Measurements from ENCODE around the gene GYS2.

- TF ChIP-seq POLR2A (IDR thresholded peaks at IDR 0.05) (no peak), CTCF (IDR thresholded peaks at IDR 0.05 in 8 of 11, conservative IDR thresholded peaks at IDR 0.05 in 3 of 11) (no peak), POLR2AphosphoS5 (IDR thresholded peaks at IDR 0.05) (no peak)
Measured at GRCh38 chr12:21627924-21628323, 23.3 kb upstream of the GYS2 start.
